IMR-90 (cell line): ENCODE measurements around the gene SPIN1. TPM values are rescaled to one million over a fixed set of nuclear protein-coding genes. Genes with fewer than 3 reads are reported as not detected.

Experiments used
- ATAC-seq: fragments of 200-7000 bp; cut with Tn5 transposase; 2 replicates; pipeline ENCODE4 v1.9.1; 2020; ENCODE audit warnings: low read depth, mild to moderate bottlenecking, moderate library complexity
- BruUV-seq: library from RNA; stranded (reverse); fragments of 400-500 nt; replicated peaks from 2 replicates; lab custom pipeline; 2021; lab: Mats Ljungman, UMichigan
- CTCF ChIA-PET: fragments of 300-600 bp; formaldehyde crosslinking; extraction: SDS; loops from one replicate; lab custom pipeline; 2021; ENCODE audit warnings: antibody characterized with exemption; lab: Yijun Ruan, JAX
- POLR2A ChIA-PET: fragments of 300-600 bp; sonication (Branson Sonifier 250); formaldehyde crosslinking; loops from one replicate; lab custom pipeline; 2022; ENCODE audit warnings: antibody characterized with exemption; ENCODE audit not compliant: unreplicated experiment; lab: Charles Lee
- DNase-seq: peaks from one replicate; pipeline ENCODE4 v3.0.0; 2013
- H2AFZ ChIP-seq: replicated peaks from 2 replicates; pipeline ENCODE3; 2013; ENCODE audit warnings: low read length, mild to moderate bottlenecking; ENCODE audit not compliant: poor library complexity
- H2AK5ac ChIP-seq: 2 replicates; pipeline ENCODE4 v1.6.1; 2013; ENCODE audit warnings: low read depth, low read length, inconsistent platforms
- H2AK9ac ChIP-seq: replicated peaks from 2 replicates; pipeline ENCODE3; 2013; ENCODE audit warnings: mild to moderate bottlenecking, low read depth, low read length, moderate library complexity; ENCODE audit not compliant: poor library complexity
- H2BK120ac ChIP-seq: 2 replicates; pipeline ENCODE4 v1.6.1; 2013; ENCODE audit warnings: low read depth, low read length, inconsistent platforms
- H2BK15ac ChIP-seq: 3 replicates; pipeline ENCODE4 v1.6.1; 2013; ENCODE audit warnings: low read depth, low read length, inconsistent platforms
- H2BK20ac ChIP-seq: 2 replicates; pipeline ENCODE4 v1.6.1; 2013; ENCODE audit warnings: low read depth, mild to moderate bottlenecking, inconsistent platforms, low read length, moderate library complexity
- H2BK5ac ChIP-seq: 2 replicates; pipeline ENCODE4 v1.6.1; 2013; ENCODE audit warnings: mild to moderate bottlenecking, low read depth, low read length, inconsistent platforms; ENCODE audit not compliant: poor library complexity, severe bottlenecking
- H3K14ac ChIP-seq: replicated peaks from 2 replicates; pipeline ENCODE4 v1.6.1; 2013; ENCODE audit warnings: low read depth, low read length, inconsistent platforms
- H3K18ac ChIP-seq: 2 replicates; pipeline ENCODE4 v1.6.1; 2013; ENCODE audit warnings: low read depth, low read length, control low read depth
- H3K23ac ChIP-seq: 2 replicates; pipeline ENCODE4 v1.6.1; 2013; ENCODE audit warnings: low read depth, low read length, inconsistent platforms
- H3K27ac ChIP-seq: 2 replicates; pipeline ENCODE4 v1.5.1; 2013; ENCODE audit warnings: mild to moderate bottlenecking, control low read depth, low read length; ENCODE audit not compliant: insufficient read depth
- H3K27me3 ChIP-seq: 2 replicates; pipeline ENCODE4 v1.6.1; 2013; ENCODE audit warnings: low read length; ENCODE audit not compliant: control insufficient read depth, insufficient read depth
- H3K36me3 ChIP-seq: 2 replicates; pipeline ENCODE4 v1.6.1; 2013; ENCODE audit warnings: low read length, mixed read lengths; ENCODE audit not compliant: control insufficient read depth, insufficient read depth
- H3K4ac ChIP-seq: 2 replicates; pipeline ENCODE4 v1.6.1; 2013; ENCODE audit warnings: low read depth, low read length, inconsistent platforms
- H3K4me1 ChIP-seq: 2 replicates; pipeline ENCODE4 v1.6.1; 2013; ENCODE audit warnings: low read length, mixed read lengths; ENCODE audit not compliant: control insufficient read depth, insufficient read depth
- H3K4me2 ChIP-seq: 2 replicates; pipeline ENCODE4 v1.6.1; 2013; ENCODE audit warnings: low read depth, mild to moderate bottlenecking, control low read depth, low read length, moderate library complexity
- H3K4me3 ChIP-seq: 2 replicates; pipeline ENCODE4 v1.5.1; 2013; ENCODE audit warnings: low read depth, mild to moderate bottlenecking, control low read depth, low read length, moderate library complexity; ENCODE audit not compliant: insufficient read depth
- H3K56ac ChIP-seq: 2 replicates; pipeline ENCODE4 v1.6.1; 2013; ENCODE audit warnings: low read length, inconsistent platforms; ENCODE audit not compliant: insufficient read depth; ENCODE audit errors: extremely low read depth
- H3K79me1 ChIP-seq, 2 experiments: 2 replicates each; pipeline ENCODE4 v1.6.1; 2013; ENCODE audit warnings: low read length in 2 of 2, inconsistent platforms in 1 of 2, low read depth in 1 of 2
- H3K9ac ChIP-seq: 2 replicates; pipeline ENCODE4 v1.6.1; 2013; ENCODE audit warnings: low read depth, low read length, control low read depth
- H3K9me1 ChIP-seq: 2 replicates; pipeline ENCODE4 v1.6.1; 2013; ENCODE audit warnings: low read length, inconsistent platforms; ENCODE audit not compliant: insufficient read depth
- H3K9me3 ChIP-seq: 2 replicates; pipeline ENCODE4 v1.6.1; 2013; ENCODE audit warnings: low read length; ENCODE audit not compliant: control insufficient read depth, insufficient read depth
- H4K20me1 ChIP-seq: 2 replicates; pipeline ENCODE4 v1.6.1; 2013; ENCODE audit warnings: low read length, inconsistent platforms; ENCODE audit not compliant: insufficient read depth
- H4K5ac ChIP-seq: 2 replicates; pipeline ENCODE4 v1.6.1; 2013; ENCODE audit warnings: mild to moderate bottlenecking, low read depth, low read length, control low read depth
- H4K8ac ChIP-seq, 2 experiments: 2 replicates each; pipeline ENCODE4 v1.6.1; 2013; ENCODE audit warnings: low read depth in 2 of 2, low read length in 2 of 2, control low read depth in 1 of 2, inconsistent platforms in 1 of 2
- H4K91ac ChIP-seq: 2 replicates; pipeline ENCODE4 v1.6.1; 2013; ENCODE audit warnings: low read depth, low read length, inconsistent platforms; ENCODE audit not compliant: insufficient read depth
- BHLHE40 ChIP-seq: fragments of 150-350 bp; IDR thresholded peaks from 2 replicates; pipeline ENCODE4 v1.6.1; 2016; ENCODE audit warnings: mild to moderate bottlenecking, low read depth, low read length
- CEBPB ChIP-seq: IDR thresholded peaks from 2 replicates; pipeline ENCODE4 v1.6.1; 2012; ENCODE audit warnings: low read depth, low read length, improper control_type of control experiment
- CTCF ChIP-seq: conservative IDR thresholded peaks from 2 replicates; pipeline ENCODE4 v1.5.1; 2012; ENCODE audit warnings: mild to moderate bottlenecking, low read depth, low read length, improper control_type of control experiment
- ELK1 ChIP-seq: fragments of 150-350 bp; IDR thresholded peaks from 2 replicates; pipeline ENCODE4 v1.6.1; 2016; ENCODE audit warnings: low read depth, mild to moderate bottlenecking, low read length, moderate library complexity, borderline replicate concordance
- MAFK ChIP-seq: IDR thresholded peaks from 2 replicates; pipeline ENCODE4 v1.6.1; 2012; ENCODE audit warnings: low read depth, low read length, improper control_type of control experiment
- MAZ ChIP-seq: IDR thresholded peaks from 2 replicates; pipeline ENCODE4 v1.6.1; 2012; ENCODE audit warnings: low read depth, mild to moderate bottlenecking, low read length, improper control_type of control experiment, moderate library complexity, borderline replicate concordance
- MXI1 ChIP-seq: IDR thresholded peaks from 2 replicates; pipeline ENCODE4 v1.6.1; 2012; ENCODE audit warnings: low read depth, mild to moderate bottlenecking, low read length, moderate library complexity, borderline replicate concordance
- POLR2A ChIP-seq: IDR thresholded peaks from 2 replicates; pipeline ENCODE4 v1.6.1; 2012; ENCODE audit warnings: mild to moderate bottlenecking, low read depth, low read length
- RAD21 ChIP-seq: IDR thresholded peaks from 2 replicates; pipeline ENCODE4 v1.6.1; 2012; ENCODE audit warnings: low read length, improper control_type of control experiment
- RCOR1 ChIP-seq: IDR thresholded peaks from 2 replicates; pipeline ENCODE4 v1.6.1; 2012; ENCODE audit warnings: mild to moderate bottlenecking, low read length, improper control_type of control experiment; ENCODE audit not compliant: insufficient replicate concordance
- USF2 ChIP-seq: fragments of 150-350 bp; IDR thresholded peaks from 2 replicates; pipeline ENCODE4 v1.6.1; 2017; ENCODE audit warnings: mild to moderate bottlenecking, antibody characterized with exemption, low read length, low read depth
- WGBS, 2 experiments: methylation state at CpG; one replicate each; pipeline versions ENCODE4 v1.1.5 to v1.1.7; 2013; ENCODE audit warnings: missing lambda C conversion rate in 2 of 2; ENCODE audit not compliant: insufficient read length in 1 of 2; ENCODE audit errors: extremely low coverage in 2 of 2; 5-methylcytosine and 5-hydroxymethylcytosine counted together
- dilution Hi-C: fragments of 300-500 bp; cut with HindIII; formaldehyde crosslinking; loops from one replicate; pipeline ENCODE4 v1.14.3; 2018; ENCODE audit warnings: low sequenced_read_pairs; ENCODE audit not compliant: unreplicated experiment
- in situ Hi-C: fragments of 300-500 bp; cut with MboI; formaldehyde crosslinking; loops from 3 replicates; pipeline ENCODE4 v1.14.3; 2019; ENCODE audit warnings: low sequenced_read_pairs, inconsistent platforms, mixed read lengths
- intact Hi-C: fragments of 100-400 bp; cut with micrococcal nuclease; formaldehyde crosslinking; loops from 2 replicates; pipeline ENCODE4 v1.10.0; 2022
- polyA plus RNA-seq, 3 experiments: library from polyadenylated mRNA; depleted of rRNA; stranded (reverse); fragments of >200 nt; gene quantifications; 2 replicates each; pipeline ENCODE4 v1.2.3, GENCODE V29; 2012; ENCODE audit warnings: low replicate concordance in 1 of 3
- total RNA-seq: library from RNA; depleted of rRNA; stranded (reverse); fragments of >200 nt; gene quantifications from 2 replicates; pipeline ENCODE4 v1.2.3, GENCODE V29; 2012

The SPIN1 gene
- total and polyA plus RNA-seq, 2 of the 4 experiments (the other 2 are of a cell fraction): 63.3 to 141 TPM

DNA sequence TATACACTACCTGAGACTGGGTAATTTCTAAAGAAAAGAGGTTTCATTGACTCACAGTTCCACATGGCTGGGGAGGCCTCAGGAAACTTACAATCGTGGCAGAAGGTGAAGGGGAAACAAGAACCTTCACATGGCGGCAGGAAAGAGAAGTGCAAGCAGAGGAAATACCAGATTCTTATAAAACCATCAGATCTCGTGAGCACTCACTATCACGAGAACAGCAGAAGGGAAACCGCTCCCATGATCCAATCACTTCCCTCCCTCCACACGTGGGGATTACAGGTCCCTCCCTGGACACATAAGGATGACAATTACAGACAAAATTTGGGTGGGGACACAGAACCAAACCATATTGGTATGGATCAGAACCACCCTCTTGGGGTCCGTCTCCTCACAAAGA lies 44.2 kb upstream of the SPIN1 start:
- no peak overlapping the region for H3K23ac ChIP-seq
- no peak overlapping the region for H3K4ac ChIP-seq
- BruUV-seq: no TSS peak
- no peak overlapping the region for H3K18ac ChIP-seq
- H2AK5ac ChIP-seq: no peak overlapping the region
- H3K79me1 ChIP-seq: no peaks in the 10 kb centered on the region
- intact Hi-C loops (no loop called here), in situ Hi-C loops (no loop called here), dilution Hi-C loops (no loop called here)
- no peak overlapping the region for H2AK9ac ChIP-seq
- CTCF ChIA-PET: no interaction called here
- no peak overlapping the region for H2BK15ac ChIP-seq
- H3K9ac ChIP-seq: no peak overlapping the region
- TF ChIP-seq MXI1 (no peak), MAZ (no peak), CTCF (no peak), MAFK (no peak), ELK1 (no peak), CEBPB (no peak), USF2 (no peak), RCOR1 (no peak), BHLHE40 (no peak), POLR2A (no peak), RAD21 (no peak)
- H3K9me3 ChIP-seq: no peaks in the 10 kb centered on the region
- H3K36me3 ChIP-seq: no peaks in the 10 kb centered on the region
- H3K9me1 ChIP-seq: no peaks in the 10 kb centered on the region
- no peak overlapping the region for H4K91ac ChIP-seq
- H2AFZ ChIP-seq: no peak overlapping the region
- no peak overlapping the region for H2BK20ac ChIP-seq
- POLR2A ChIA-PET: no interaction called here
- H4K8ac ChIP-seq: no peak overlapping the region
- H3K4me3 ChIP-seq: no peak overlapping the region
- WGBS, 2 experiments: 100% methylated on average over 1 of the region's 7 CpGs; no CpG with 5 or more reads in 1 of the 2 experiments
- no peak overlapping the region for H3K27ac ChIP-seq
- ATAC-seq (no peak), DNase-seq (no peak)
- no peak overlapping the region for H3K14ac ChIP-seq
- H4K20me1 ChIP-seq: no peaks in the 10 kb centered on the region
- H3K56ac ChIP-seq: no peak overlapping the region
- H3K4me2 ChIP-seq: no peak overlapping the region
- no peak overlapping the region for H2BK5ac ChIP-seq
- H4K5ac ChIP-seq: no peak overlapping the region
- H3K4me1 ChIP-seq: peaks cover 3% of the 10 kb centered on the region; the same call in 1 of the 2 replicates
- H3K27me3 ChIP-seq: no peaks in the 10 kb centered on the region
- H2BK120ac ChIP-seq: no peak overlapping the region
